ENCODE measurements around the gene ZFHX2. TPM values are rescaled to one million over a fixed set of nuclear protein-coding genes. Genes with fewer than 3 reads are reported as not detected.

ZFHX2 gene
- polyA plus RNA-seq, 4 donors, result 2.1 to 9.1 (median 7.8) TPM

GRCh38 chr14:23561873-23562821 is 10.6 kb upstream of the ZFHX2 start:
- DNase-seq (ENCODE audit: low read depth in 4 of 4, low spot score in 3 of 4), result no peak

- DNase-seq (ENCODE audit: low read depth in 4 of 4, low spot score in 3 of 4), result no peak
Observed at GRCh38 chr14:23561259-23561658, 9.7 kb upstream of the ZFHX2 start.

- DNase-seq (ENCODE audit: low read depth in 4 of 4, low spot score in 3 of 4), result no peak
Observed at GRCh38 chr14:23559926-23560520, 8.5 kb upstream of the ZFHX2 start.

GRCh38 chr14:23559010-23559925 is 7.7 kb upstream of the ZFHX2 start:
- no peak for DNase-seq (ENCODE audit: low read depth in 4 of 4, low spot score in 3 of 4)

GRCh38 chr14:23558346-23559009 is 6.9 kb upstream of the ZFHX2 start:
- no peak for DNase-seq (ENCODE audit: low read depth in 4 of 4, low spot score in 3 of 4)

- DNase-seq (ENCODE audit: low read depth in 4 of 4, low spot score in 3 of 4), result no peak
Observed at GRCh38 chr14:23557946-23558345, 6.4 kb upstream of the ZFHX2 start.

- no peak for DNase-seq (ENCODE audit: low read depth in 4 of 4, low spot score in 3 of 4)
Observed at GRCh38 chr14:23557521-23557920, 6.0 kb upstream of the ZFHX2 start.

GRCh38 chr14:23556700-23557440 is 5.3 kb upstream of the ZFHX2 start:
- DNase-seq (ENCODE audit: low read depth in 4 of 4, low spot score in 3 of 4), result no peak

- peak; percentile 74 to 82 (median 79) for DNase-seq (ENCODE audit: low read depth in 4 of 4, low spot score in 3 of 4)
Observed at GRCh38 chr14:23555882-23556699, 4.5 kb upstream of the ZFHX2 start, which contains the start of gene THTPA. TSS of gene THTPA (plus strand) at chr14:23556271. CDS start at chr14:23556758, 487 bp downstream.

GRCh38 chr14:23555533-23555881 is 3.9 kb upstream of the ZFHX2 start:
- no peak for DNase-seq (ENCODE audit: low read depth in 4 of 4, low spot score in 3 of 4)

GRCh38 chr14:23550812-23551265 is 726 bp downstream of the ZFHX2 start:
- no peak for DNase-seq (ENCODE audit: low read depth in 4 of 4, low spot score in 3 of 4)

- no peak for DNase-seq (ENCODE audit: low read depth in 4 of 4, low spot score in 3 of 4)
Observed at GRCh38 chr14:23550131-23550811, 1.3 kb downstream of the ZFHX2 start.

- no peak for DNase-seq (ENCODE audit: low read depth in 4 of 4, low spot score in 3 of 4)
Observed at GRCh38 chr14:23548351-23549318, 2.9 kb downstream of the ZFHX2 start.

- DNase-seq (ENCODE audit: low read depth in 4 of 4, low spot score in 3 of 4), result no peak
Observed at GRCh38 chr14:23547924-23548323, 3.6 kb downstream of the ZFHX2 start.

- no peak for DNase-seq (ENCODE audit: low read depth in 4 of 4, low spot score in 3 of 4)
Observed at GRCh38 chr14:23546450-23547035, 5.0 kb downstream of the ZFHX2 start.

- DNase-seq (ENCODE audit: low read depth in 4 of 4, low spot score in 3 of 4), result no peak
Observed at GRCh38 chr14:23545740-23546365, 5.7 kb downstream of the ZFHX2 start.
